ENCODE results near the gene SMTNL2. TPM values are rescaled to one million over a fixed set of nuclear protein-coding genes. Genes with fewer than 3 reads are reported as not detected.
"Not testable (repeated sequence)": the region's sequence is repeated elsewhere in the genome, so short reads cannot be mapped to it uniquely, and the experiment has no call there.

The SMTNL2 gene
- total RNA-seq, 2 donors from 2014 or later = not detected

GRCh38 chr17:4645642-4646041 lies 61.3 kb downstream of the SMTNL2 start:
- Mint-ChIP-seq H3K27ac (no peak overlapping the region), H3K36me3 (peaks cover 0 to 10% of the 10 kb centered on the region in 2 donors), H3K9me3 (no peaks in the 10 kb centered on the region)
- ATAC-seq (no peak), DNase-seq (ENCODE audit: low spot score in 2 of 2) (no peak)

- Mint-ChIP-seq H3K36me3 (peaks cover 0 to 4% of the 10 kb centered on the region in 2 donors), H3K9me3 (no peaks in the 10 kb centered on the region), H3K27ac (no peak overlapping the region)
- ATAC-seq (no peak), DNase-seq (ENCODE audit: low spot score in 2 of 2) (no peak)
Observed at GRCh38 chr17:4648741-4649140, 64.4 kb downstream of the SMTNL2 start.

GRCh38 chr17:4652997-4653396 lies 68.7 kb downstream of the SMTNL2 start:
- ATAC-seq (no peak), DNase-seq (ENCODE audit: low spot score in 2 of 2) (no peak)
- H3K36me3 Mint-ChIP-seq = no peaks in the 10 kb centered on the region
- H3K27ac Mint-ChIP-seq = no peak overlapping the region
- no peaks in the 10 kb centered on the region for H3K9me3 Mint-ChIP-seq

- not testable (repeated sequence) for H3K36me3 Mint-ChIP-seq; H3K27ac Mint-ChIP-seq; ATAC-seq; DNase-seq (ENCODE audit: low spot score in 2 of 2); H3K9me3 Mint-ChIP-seq
Observed at GRCh38 chr17:4655933-4656332, 71.6 kb downstream of the SMTNL2 start.

GRCh38 chr17:4657678-4658077 lies 73.3 kb downstream of the SMTNL2 start:
- Mint-ChIP-seq H3K36me3 (no peaks in the 10 kb centered on the region), H3K27ac (no peak overlapping the region), H3K9me3 (no peaks in the 10 kb centered on the region)
- DNase-seq (ENCODE audit: low spot score in 2 of 2) (no peak), ATAC-seq (peak in 1 of 2 donors; percentile 30)

Other genes with a start within 250 kb of the SMTNL2 start
- 10 to 100 TPM; 57.9 to 68.1 TPM for gene UBE2G1, start 217.9 kb upstream of the SMTNL2 start, total RNA-seq
- gene SPNS3, start 150.6 kb upstream of the SMTNL2 start, total RNA-seq = 1 to 10 TPM; 4.4 to 8.7 TPM
- gene SPNS2, start 85.6 kb upstream of the SMTNL2 start, total RNA-seq = under 1 TPM; 0.16 to 0.64 TPM
- gene MYBBP1A, start 29.1 kb upstream of the SMTNL2 start, total RNA-seq = 10 to 100 TPM; 62.3 to 71.3 TPM
- not detected for gene GGT6, start 24.0 kb upstream of the SMTNL2 start, total RNA-seq
- under 1 TPM in 1 of 2 donors, not detected in 1; 0.14 TPM for gene ALOX15, start 57.1 kb downstream of the SMTNL2 start, total RNA-seq
- gene PELP1, start 119.6 kb downstream of the SMTNL2 start, total RNA-seq = 100 to 1,000 TPM in 1 of 2 donors, 10 to 100 TPM in 1; 99.1 to 126 TPM
- 100 to 1,000 TPM; 209 to 271 TPM for gene ARRB2, start 126.1 kb downstream of the SMTNL2 start, total RNA-seq
- gene MED11, start 146.9 kb downstream of the SMTNL2 start, total RNA-seq = 10 to 100 TPM; 22.8 to 24.5 TPM
- gene ZMYND15, start 155.3 kb downstream of the SMTNL2 start, total RNA-seq = under 1 TPM; 0.29 to 0.36 TPM
- 1 to 10 TPM; 4.9 to 6.1 TPM for gene CXCL16, start 155.4 kb downstream of the SMTNL2 start, total RNA-seq
- gene TM4SF5, start 187.4 kb downstream of the SMTNL2 start, total RNA-seq = not detected
- gene VMO1, start 201.8 kb downstream of the SMTNL2 start, total RNA-seq = under 1 TPM in 1 of 2 donors, not detected in 1; 0.50 TPM
- gene GLTPD2, start 204.4 kb downstream of the SMTNL2 start, total RNA-seq = not detected
- 100 to 1,000 TPM; 133 to 135 TPM for gene PSMB6, start 211.6 kb downstream of the SMTNL2 start, total RNA-seq
- 10 to 100 TPM; 23.6 to 31.4 TPM for gene PLD2, start 222.6 kb downstream of the SMTNL2 start, total RNA-seq
- 10 to 100 TPM; 83.0 to 84.9 TPM for gene MINK1, start 248.8 kb downstream of the SMTNL2 start, total RNA-seq

Measured in activated naive CD4-positive, alpha-beta T cell treated with anti-CD3 and anti-CD28 coated beads, Interleukin-2, amount 50 U/mL, for 72 hours (primary cell).